ENCODE data around the gene PHAF1. TPM values are rescaled to one million over a fixed set of nuclear protein-coding genes. Genes with fewer than 3 reads are reported as not detected.
A peak's percentile ranks its signal among the peaks of the same experiment; 100 is the strongest.

PHAF1 gene
- total RNA-seq, 1 experiment from 2014 or later, result 19.2 TPM

DNA sequence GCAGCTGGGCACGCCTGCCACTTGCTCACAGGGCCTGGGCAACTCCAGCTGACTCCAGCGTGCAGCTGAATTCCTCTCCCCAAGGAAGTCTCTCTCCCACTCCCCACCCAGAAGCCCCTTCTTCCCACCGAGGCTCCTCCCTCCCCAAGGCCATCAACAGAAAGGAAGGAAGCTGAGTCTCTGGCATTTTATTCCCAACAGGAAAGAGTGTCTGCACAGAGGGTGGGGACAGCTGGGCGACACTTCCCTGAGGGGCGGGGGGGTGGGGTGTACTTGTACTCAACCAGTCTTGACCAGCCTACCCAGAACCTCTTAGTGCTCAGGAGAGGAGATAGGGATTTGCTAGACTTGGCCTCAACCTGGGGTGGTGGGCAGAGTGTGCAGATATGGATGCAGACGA is 80.3 kb downstream of the PHAF1 start, which contains the start of gene EXOC3L1:
EXOC3L1 (minus strand) TSS at position 96 of the 400 bp plus-strand sequence. CDS start 460 bp downstream, outside the sequence.
- Histone ChIP-seq H3K9me2 (ENCODE audit: insufficient read depth) (no peaks in the 10 kb centered on the region), H3K9me3 (ENCODE audit: control insufficient read depth in 1 of 2, insufficient read depth in 1 of 2, low read depth in 1 of 2, low read length in 2 of 2) (no peaks in the 10 kb centered on the region), H3K27me3 (ENCODE audit: insufficient read depth, low read length) (no peaks in the 10 kb centered on the region), H3K36me3 (ENCODE audit: control insufficient read depth in 1 of 2, insufficient read depth in 2 of 2, low read length in 2 of 2) (peaks cover 11 to 20% of the 10 kb centered on the region in 2 experiments; a peak in 3 of 4 replicates), H3K79me2 (ENCODE audit: insufficient read depth, low read length) (peaks cover 34% of the 10 kb centered on the region), H3K4me2 (ENCODE audit: low read length) (no peak within 1 kb of the TSS), H3K4me3 (replicated peaks in 1 of 2; ENCODE audit: low read depth in 1 of 2, low read length in 2 of 2) (no peak within 1 kb of the TSS), H3K4me1 (ENCODE audit: control insufficient read depth in 1 of 2, insufficient read depth in 2 of 2, low read length in 2 of 2) (peaks cover 11 to 37% of the 10 kb centered on the region in 2 experiments; a peak in 3 of 4 replicates), H4K20me1 (ENCODE audit: insufficient read depth) (no peaks in the 10 kb centered on the region), H2AFZ (ENCODE audit: low read depth, low read length, poor library complexity, severe bottlenecking) (no peak within 1 kb of the TSS), H3K27ac (ENCODE audit: low read depth, low read length) (no peak within 1 kb of the TSS), H3K9ac (ENCODE audit: low read length) (no peak within 1 kb of the TSS)
- CTCF ChIA-PET, result no interaction called here
- RAD21 ChIA-PET (ENCODE audit: low non-redundant PET in 1 of 2, low total read pairs in 2 of 2, uncharacterized antibody in 2 of 2, unreplicated experiment in 2 of 2), result no interaction called here
- BruUV-seq (replicated peaks), result no TSS peak
- DNase-seq (ENCODE audit: low read depth, low spot score), result no peak
- TF ChIP-seq ELF1 (IDR thresholded peaks at IDR 0.05; ENCODE audit: borderline replicate concordance, low read depth), result no peak
- no peak for TF ChIP-seq SIN3A (IDR thresholded peaks at IDR 0.05; ENCODE audit: low read depth)
- ATAC-seq, result no peak
- intact Hi-C loops (cut with micrococcal nuclease), result no loop called here
- POLR2A ChIA-PET, result no interaction called here

DNA sequence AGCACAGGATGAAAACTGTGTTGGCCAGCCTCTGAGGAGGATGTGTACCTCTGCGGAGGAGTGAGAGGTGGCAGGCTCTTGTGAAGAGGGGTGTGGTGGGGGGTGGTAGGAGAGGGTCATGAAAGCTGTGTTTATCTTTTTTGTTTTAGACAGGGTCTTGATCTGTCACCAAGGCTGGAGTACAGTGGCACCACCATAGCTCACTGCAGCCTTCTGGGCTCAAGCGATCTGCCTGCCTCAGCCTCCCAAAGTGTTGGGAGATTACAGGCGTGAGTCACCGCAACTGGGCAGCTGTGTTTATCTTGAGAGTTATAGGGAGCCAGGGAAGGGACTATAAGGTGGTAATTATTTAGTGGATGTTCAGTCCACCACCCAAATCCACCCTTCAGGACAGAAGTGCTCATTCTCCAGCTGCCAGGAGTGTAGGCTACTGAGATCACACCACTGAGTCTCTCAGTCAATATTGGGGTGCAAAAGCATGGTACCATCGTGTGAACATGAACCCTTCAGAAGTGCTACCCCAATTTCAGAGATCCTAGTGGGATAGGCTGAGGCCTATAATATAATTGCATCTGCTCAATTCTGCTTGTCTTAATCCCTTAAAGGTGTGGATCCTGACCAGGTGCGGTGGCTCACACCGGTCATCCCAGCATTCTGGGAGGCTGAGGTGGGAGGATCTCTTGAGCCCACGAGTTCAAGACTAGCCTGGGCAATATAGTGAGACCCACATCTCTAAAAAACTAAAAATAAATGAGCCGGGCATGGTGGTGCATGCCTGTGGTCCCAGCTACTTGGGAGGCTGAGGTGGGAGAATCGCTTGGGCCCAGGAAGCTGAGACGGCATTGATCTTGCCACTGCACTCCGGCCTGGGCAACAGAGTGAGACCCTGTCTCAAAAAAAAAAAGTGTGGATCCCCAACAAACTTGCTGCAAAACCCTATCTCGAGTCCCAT is 81.0 kb downstream of the PHAF1 start:
- H3K36me3 ChIP-seq (ENCODE audit: control insufficient read depth in 1 of 2, insufficient read depth in 2 of 2, low read length in 2 of 2), result peaks cover 15 to 27% of the 10 kb centered on the region in 2 experiments; a peak in 3 of 4 replicates
- peaks cover 41% of the 10 kb centered on the region for H3K79me2 ChIP-seq (ENCODE audit: insufficient read depth, low read length)
- H2AFZ ChIP-seq (ENCODE audit: low read depth, low read length, poor library complexity, severe bottlenecking), result no peak overlapping the region
- no peaks in the 10 kb centered on the region for H3K9me3 ChIP-seq (ENCODE audit: control insufficient read depth in 1 of 2, insufficient read depth in 1 of 2, low read depth in 1 of 2, low read length in 2 of 2)
- ChIA-PET RAD21 (ENCODE audit: low non-redundant PET in 1 of 2, low total read pairs in 2 of 2, uncharacterized antibody in 2 of 2, unreplicated experiment in 2 of 2) (no interaction called here), CTCF (no interaction called here), POLR2A (no interaction called here)
- H3K4me1 ChIP-seq (ENCODE audit: control insufficient read depth in 1 of 2, insufficient read depth in 2 of 2, low read length in 2 of 2), result peaks cover 11 to 30% of the 10 kb centered on the region in 2 experiments; a peak in 3 of 4 replicates
- H3K9ac ChIP-seq (ENCODE audit: low read length), result no peak overlapping the region
- no TSS peak for BruUV-seq (replicated peaks)
- intact Hi-C loops (cut with micrococcal nuclease), result no loop called here
- H3K9me2 ChIP-seq (ENCODE audit: insufficient read depth), result no peaks in the 10 kb centered on the region
- H3K27me3 ChIP-seq (ENCODE audit: insufficient read depth, low read length), result no peaks in the 10 kb centered on the region
- no peak overlapping the region for H3K27ac ChIP-seq (ENCODE audit: low read depth, low read length)
- H3K4me2 ChIP-seq (ENCODE audit: low read length), result peak overlapping the region; percentile 95; the same call in 1 of the 2 replicates
- TF ChIP-seq, protein P1, sequence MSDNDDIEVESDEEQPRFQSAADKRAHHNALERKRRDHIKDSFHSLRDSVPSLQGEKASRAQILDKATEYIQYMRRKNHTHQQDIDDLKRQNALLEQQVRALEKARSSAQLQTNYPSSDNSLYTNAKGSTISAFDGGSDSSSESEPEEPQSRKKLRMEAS (IDR thresholded peaks at IDR 0.05), result no peak
- TF ChIP-seq TCF7L2 (IDR thresholded peaks at IDR 0.05; ENCODE audit: borderline replicate concordance, extremely low read depth, insufficient read depth, insufficient read length), result no peak
- TF ChIP-seq CEBPB (IDR thresholded peaks at IDR 0.05; ENCODE audit: low read depth), result no peak
- TF ChIP-seq ELF1 (IDR thresholded peaks at IDR 0.05; ENCODE audit: borderline replicate concordance, low read depth), result no peak
- no peak for TF ChIP-seq ZNF274 (IDR thresholded peaks at IDR 0.05; ENCODE audit: low read depth, low read length)
- no peak for TF ChIP-seq EZH2phosphoT487 (IDR thresholded peaks at IDR 0.05; ENCODE audit: borderline replicate concordance)
- TF ChIP-seq SIN3A (IDR thresholded peaks at IDR 0.05; ENCODE audit: low read depth), result no peak
- TF ChIP-seq SRF (IDR thresholded peaks at IDR 0.05; ENCODE audit: low read depth), result no peak
- no peak for TF ChIP-seq SP1 (IDR thresholded peaks at IDR 0.05; ENCODE audit: low read depth)
- TF ChIP-seq CBX3 (IDR thresholded peaks at IDR 0.05; ENCODE audit: low read depth), result no peak
- TF ChIP-seq, protein P2, sequence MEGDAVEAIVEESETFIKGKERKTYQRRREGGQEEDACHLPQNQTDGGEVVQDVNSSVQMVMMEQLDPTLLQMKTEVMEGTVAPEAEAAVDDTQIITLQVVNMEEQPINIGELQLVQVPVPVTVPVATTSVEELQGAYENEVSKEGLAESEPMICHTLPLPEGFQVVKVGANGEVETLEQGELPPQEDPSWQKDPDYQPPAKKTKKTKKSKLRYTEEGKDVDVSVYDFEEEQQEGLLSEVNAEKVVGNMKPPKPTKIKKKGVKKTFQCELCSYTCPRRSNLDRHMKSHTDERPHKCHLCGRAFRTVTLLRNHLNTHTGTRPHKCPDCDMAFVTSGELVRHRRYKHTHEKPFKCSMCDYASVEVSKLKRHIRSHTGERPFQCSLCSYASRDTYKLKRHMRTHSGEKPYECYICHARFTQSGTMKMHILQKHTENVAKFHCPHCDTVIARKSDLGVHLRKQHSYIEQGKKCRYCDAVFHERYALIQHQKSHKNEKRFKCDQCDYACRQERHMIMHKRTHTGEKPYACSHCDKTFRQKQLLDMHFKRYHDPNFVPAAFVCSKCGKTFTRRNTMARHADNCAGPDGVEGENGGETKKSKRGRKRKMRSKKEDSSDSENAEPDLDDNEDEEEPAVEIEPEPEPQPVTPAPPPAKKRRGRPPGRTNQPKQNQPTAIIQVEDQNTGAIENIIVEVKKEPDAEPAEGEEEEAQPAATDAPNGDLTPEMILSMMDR (IDR thresholded peaks at IDR 0.05 in 2 of 3, conservative IDR thresholded peaks at IDR 0.05 in 1 of 3; ENCODE audit: borderline replicate concordance in 1 of 3, insufficient read depth in 1 of 3, low read depth in 2 of 3, low read length in 2 of 3), result no peak
- TF ChIP-seq, protein P3, sequence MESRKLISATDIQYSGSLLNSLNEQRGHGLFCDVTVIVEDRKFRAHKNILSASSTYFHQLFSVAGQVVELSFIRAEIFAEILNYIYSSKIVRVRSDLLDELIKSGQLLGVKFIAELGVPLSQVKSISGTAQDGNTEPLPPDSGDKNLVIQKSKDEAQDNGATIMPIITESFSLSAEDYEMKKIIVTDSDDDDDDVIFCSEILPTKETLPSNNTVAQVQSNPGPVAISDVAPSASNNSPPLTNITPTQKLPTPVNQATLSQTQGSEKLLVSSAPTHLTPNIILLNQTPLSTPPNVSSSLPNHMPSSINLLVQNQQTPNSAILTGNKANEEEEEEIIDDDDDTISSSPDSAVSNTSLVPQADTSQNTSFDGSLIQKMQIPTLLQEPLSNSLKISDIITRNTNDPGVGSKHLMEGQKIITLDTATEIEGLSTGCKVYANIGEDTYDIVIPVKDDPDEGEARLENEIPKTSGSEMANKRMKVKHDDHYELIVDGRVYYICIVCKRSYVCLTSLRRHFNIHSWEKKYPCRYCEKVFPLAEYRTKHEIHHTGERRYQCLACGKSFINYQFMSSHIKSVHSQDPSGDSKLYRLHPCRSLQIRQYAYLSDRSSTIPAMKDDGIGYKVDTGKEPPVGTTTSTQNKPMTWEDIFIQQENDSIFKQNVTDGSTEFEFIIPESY (IDR thresholded peaks at IDR 0.05; ENCODE audit: extremely low read depth, insufficient replicate concordance, low read length), result no peak
- TF ChIP-seq EGR1 (IDR thresholded peaks at IDR 0.05; ENCODE audit: low read depth), result no peak
- H4K20me1 ChIP-seq (ENCODE audit: insufficient read depth), result no peaks in the 10 kb centered on the region
- ATAC-seq (no peak), DNase-seq (ENCODE audit: low read depth, low spot score) (no peak)
- no peak overlapping the region for H3K4me3 ChIP-seq (replicated peaks in 1 of 2; ENCODE audit: low read depth in 1 of 2, low read length in 2 of 2)
